NCI-H2029 treated with DMSO at 0.1 percent for 48 hours (cell line): ENCODE measurements around the gene ZFP62.

Experiments
- DNase-seq: peaks from one replicate; lab custom pipeline; 2025; lab: John Stamatoyannopoulos, UW

ZFP62 gene

GRCh38 chr5:180810210-180810958 lies 50.7 kb downstream of the ZFP62 start:
- DNase-seq = peak; percentile 92

- peak; percentile 73 for DNase-seq
Measured at GRCh38 chr5:180809403-180810209, 51.5 kb downstream of the ZFP62 start.

- no peak for DNase-seq
Measured at GRCh38 chr5:180808461-180809000, 52.5 kb downstream of the ZFP62 start.

- no peak for DNase-seq
Measured at GRCh38 chr5:180807654-180808414, 53.2 kb downstream of the ZFP62 start.

GRCh38 chr5:180807046-180807445 lies 54.0 kb downstream of the ZFP62 start:
- no peak for DNase-seq

- no peak for DNase-seq
Measured at GRCh38 chr5:180806351-180807011, 54.6 kb downstream of the ZFP62 start.

- DNase-seq = no peak
Measured at GRCh38 chr5:180804129-180804618, 56.9 kb downstream of the ZFP62 start.

- DNase-seq = no peak
Measured at GRCh38 chr5:180803181-180804128, 57.6 kb downstream of the ZFP62 start.

GRCh38 chr5:180802325-180803180 lies 58.5 kb downstream of the ZFP62 start, which contains the start of gene MGAT1:
Gene MGAT1 (minus strand): TSS chr5:180802806. CDS start chr5:180792971, 9,835 bp downstream.
- DNase-seq = no peak

- DNase-seq = no peak
Measured at GRCh38 chr5:180801596-180802324, 59.3 kb downstream of the ZFP62 start.

GRCh38 chr5:180799902-180800801 lies 60.9 kb downstream of the ZFP62 start:
- no peak for DNase-seq

- no peak for DNase-seq
Measured at GRCh38 chr5:180799194-180799593, 61.9 kb downstream of the ZFP62 start.

- DNase-seq = no peak
Measured at GRCh38 chr5:180798193-180798592, 62.9 kb downstream of the ZFP62 start.
